ENCODE results near the gene RASSF8.

GRCh38 chr12:25983625-25984024, 25.1 kb downstream of the RASSF8 start:
- TF ChIP-seq, protein P1, sequence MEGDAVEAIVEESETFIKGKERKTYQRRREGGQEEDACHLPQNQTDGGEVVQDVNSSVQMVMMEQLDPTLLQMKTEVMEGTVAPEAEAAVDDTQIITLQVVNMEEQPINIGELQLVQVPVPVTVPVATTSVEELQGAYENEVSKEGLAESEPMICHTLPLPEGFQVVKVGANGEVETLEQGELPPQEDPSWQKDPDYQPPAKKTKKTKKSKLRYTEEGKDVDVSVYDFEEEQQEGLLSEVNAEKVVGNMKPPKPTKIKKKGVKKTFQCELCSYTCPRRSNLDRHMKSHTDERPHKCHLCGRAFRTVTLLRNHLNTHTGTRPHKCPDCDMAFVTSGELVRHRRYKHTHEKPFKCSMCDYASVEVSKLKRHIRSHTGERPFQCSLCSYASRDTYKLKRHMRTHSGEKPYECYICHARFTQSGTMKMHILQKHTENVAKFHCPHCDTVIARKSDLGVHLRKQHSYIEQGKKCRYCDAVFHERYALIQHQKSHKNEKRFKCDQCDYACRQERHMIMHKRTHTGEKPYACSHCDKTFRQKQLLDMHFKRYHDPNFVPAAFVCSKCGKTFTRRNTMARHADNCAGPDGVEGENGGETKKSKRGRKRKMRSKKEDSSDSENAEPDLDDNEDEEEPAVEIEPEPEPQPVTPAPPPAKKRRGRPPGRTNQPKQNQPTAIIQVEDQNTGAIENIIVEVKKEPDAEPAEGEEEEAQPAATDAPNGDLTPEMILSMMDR (IDR thresholded peaks at IDR 0.05; ENCODE audit: insufficient read depth, low read depth, low read length): no peak
- no peak for TF ChIP-seq EZH2 (IDR thresholded peaks at IDR 0.05; ENCODE audit: insufficient read depth, low read length)
